NB4 (cell line): ENCODE measurements around the gene EMC8.

Experiments
- TF ChIP-seq, protein P1 (sequence below): IDR thresholded peaks from one replicate; pipeline ENCODE4 v1.5.1; 2012; ENCODE audit warnings: low read depth, low read length
- TF ChIP-seq, protein P2 (sequence below): IDR thresholded peaks from 2 replicates; pipeline ENCODE4 v1.6.1; 2011; ENCODE audit warnings: low read depth, low read length

DNA sequence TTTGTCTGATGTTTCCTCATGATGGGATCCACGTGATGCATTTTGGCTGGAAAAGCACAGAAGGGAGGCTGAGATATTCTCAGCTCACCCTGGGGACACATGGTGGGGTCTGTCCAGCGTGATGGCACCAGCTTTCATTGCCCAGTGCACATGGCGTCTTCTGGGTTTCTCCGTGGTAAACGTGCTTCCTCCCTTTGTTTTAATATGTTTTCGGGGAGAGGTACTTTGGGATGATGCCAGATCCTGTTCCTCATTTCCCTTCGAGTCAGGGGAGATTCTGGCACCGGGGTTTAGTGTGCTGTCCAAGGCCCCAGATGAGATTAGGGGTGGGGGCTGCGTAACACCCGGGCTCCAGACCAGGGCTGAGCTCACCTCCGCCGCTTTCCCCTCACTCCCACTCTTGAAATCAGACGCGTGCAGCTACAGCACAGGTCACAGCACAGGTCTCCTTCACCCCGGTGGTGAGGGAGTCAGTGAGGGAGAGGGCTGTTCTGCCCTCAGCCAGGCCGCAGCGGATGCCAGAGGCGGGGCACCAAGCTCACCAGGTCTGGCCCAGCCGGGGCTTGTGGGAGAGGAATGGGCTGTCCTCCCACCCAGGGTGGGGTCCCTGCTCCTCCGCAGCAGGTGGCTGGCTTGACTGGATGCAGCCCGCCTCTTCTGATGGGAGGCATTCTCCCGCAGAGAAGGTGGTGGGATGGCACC, 34.0 kb upstream of the EMC8 start:
- TF ChIP-seq, protein P1, sequence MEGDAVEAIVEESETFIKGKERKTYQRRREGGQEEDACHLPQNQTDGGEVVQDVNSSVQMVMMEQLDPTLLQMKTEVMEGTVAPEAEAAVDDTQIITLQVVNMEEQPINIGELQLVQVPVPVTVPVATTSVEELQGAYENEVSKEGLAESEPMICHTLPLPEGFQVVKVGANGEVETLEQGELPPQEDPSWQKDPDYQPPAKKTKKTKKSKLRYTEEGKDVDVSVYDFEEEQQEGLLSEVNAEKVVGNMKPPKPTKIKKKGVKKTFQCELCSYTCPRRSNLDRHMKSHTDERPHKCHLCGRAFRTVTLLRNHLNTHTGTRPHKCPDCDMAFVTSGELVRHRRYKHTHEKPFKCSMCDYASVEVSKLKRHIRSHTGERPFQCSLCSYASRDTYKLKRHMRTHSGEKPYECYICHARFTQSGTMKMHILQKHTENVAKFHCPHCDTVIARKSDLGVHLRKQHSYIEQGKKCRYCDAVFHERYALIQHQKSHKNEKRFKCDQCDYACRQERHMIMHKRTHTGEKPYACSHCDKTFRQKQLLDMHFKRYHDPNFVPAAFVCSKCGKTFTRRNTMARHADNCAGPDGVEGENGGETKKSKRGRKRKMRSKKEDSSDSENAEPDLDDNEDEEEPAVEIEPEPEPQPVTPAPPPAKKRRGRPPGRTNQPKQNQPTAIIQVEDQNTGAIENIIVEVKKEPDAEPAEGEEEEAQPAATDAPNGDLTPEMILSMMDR, result no peak
- TF ChIP-seq, protein P2, sequence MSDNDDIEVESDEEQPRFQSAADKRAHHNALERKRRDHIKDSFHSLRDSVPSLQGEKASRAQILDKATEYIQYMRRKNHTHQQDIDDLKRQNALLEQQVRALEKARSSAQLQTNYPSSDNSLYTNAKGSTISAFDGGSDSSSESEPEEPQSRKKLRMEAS, result no peak
